Astrocyte of the spinal cord (primary cell): Measurements from ENCODE around the gene DPYSL4.

Experiments
- DNase-seq: peaks from one replicate; pipeline ENCODE4 v3.0.0; 2011; ENCODE audit warnings: low read depth, low spot score
- H3K4me3 ChIP-seq: 2 replicates; pipeline ENCODE4 v1.5.1; 2011; ENCODE audit warnings: low read depth, mild to moderate bottlenecking, low read length, moderate library complexity
- in situ Hi-C: cut with HindIII; loops from 2 replicates; pipeline ENCODE4 v1.10.0; 2017; ENCODE audit warnings: low sequenced_read_pairs
- TF ChIP-seq, protein P1 (sequence below): IDR thresholded peaks from 2 replicates; pipeline ENCODE4 v1.5.1; 2012; ENCODE audit warnings: low read depth, mild to moderate bottlenecking, low read length, inconsistent platforms

Gene DPYSL4

DNA sequence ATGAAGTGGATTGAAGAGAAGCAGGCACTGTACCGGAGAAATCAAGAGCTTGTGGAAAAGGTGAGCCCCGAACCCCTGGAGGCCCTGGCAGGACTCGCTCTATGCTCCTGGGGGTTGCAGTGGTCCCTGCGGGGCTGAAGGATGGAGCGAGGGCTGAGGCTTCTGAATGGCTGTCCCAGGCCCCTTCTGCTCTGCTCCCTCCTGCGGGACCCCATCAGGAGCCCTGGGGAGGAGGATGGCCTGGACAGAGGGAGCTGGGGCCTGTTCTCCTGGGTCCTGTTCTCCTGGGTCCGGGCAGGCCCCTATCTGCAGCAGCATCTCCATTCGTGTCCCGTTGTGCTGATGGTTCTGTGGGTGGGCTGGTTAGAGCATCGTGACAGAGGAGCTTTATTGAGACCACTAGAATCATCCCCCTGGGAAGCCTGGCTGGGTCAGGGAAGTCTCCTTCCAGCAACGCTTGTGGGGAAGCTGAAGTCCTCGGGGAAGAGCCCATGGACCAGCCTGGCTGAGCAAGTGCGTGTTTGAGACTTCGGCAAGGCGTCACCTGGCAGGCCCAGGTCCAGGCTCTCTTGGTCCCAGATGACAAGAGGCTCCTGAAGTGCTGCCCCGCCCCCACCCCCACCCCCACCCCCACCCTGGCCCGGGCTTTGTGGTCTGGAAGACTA, 41.1 kb upstream of the DPYSL4 start:
- no peak for DNase-seq
- TF ChIP-seq, protein P1, sequence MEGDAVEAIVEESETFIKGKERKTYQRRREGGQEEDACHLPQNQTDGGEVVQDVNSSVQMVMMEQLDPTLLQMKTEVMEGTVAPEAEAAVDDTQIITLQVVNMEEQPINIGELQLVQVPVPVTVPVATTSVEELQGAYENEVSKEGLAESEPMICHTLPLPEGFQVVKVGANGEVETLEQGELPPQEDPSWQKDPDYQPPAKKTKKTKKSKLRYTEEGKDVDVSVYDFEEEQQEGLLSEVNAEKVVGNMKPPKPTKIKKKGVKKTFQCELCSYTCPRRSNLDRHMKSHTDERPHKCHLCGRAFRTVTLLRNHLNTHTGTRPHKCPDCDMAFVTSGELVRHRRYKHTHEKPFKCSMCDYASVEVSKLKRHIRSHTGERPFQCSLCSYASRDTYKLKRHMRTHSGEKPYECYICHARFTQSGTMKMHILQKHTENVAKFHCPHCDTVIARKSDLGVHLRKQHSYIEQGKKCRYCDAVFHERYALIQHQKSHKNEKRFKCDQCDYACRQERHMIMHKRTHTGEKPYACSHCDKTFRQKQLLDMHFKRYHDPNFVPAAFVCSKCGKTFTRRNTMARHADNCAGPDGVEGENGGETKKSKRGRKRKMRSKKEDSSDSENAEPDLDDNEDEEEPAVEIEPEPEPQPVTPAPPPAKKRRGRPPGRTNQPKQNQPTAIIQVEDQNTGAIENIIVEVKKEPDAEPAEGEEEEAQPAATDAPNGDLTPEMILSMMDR: no peak
- in situ Hi-C loops: no loop called here
- H3K4me3 ChIP-seq: no peak overlapping the region

GRCh38 chr10:132146271-132146671, 40.5 kb upstream of the DPYSL4 start:
- no peak overlapping the region for H3K4me3 ChIP-seq
- in situ Hi-C loops: no loop called here
- no peak for DNase-seq
- TF ChIP-seq, protein P1: no peak

- in situ Hi-C loops: no loop called here
- no peak overlapping the region for H3K4me3 ChIP-seq
- TF ChIP-seq, protein P1: no peak
- DNase-seq: no peak
Measured at GRCh38 chr10:132146941-132147915, 39.5 kb upstream of the DPYSL4 start.

GRCh38 chr10:132148261-132149251, 38.2 kb upstream of the DPYSL4 start:
- no peak overlapping the region for H3K4me3 ChIP-seq
- DNase-seq: no peak
- in situ Hi-C loops: no loop called here
- TF ChIP-seq, protein P1: no peak

- no peak overlapping the region for H3K4me3 ChIP-seq
- in situ Hi-C loops: no loop called here
- no peak for DNase-seq
- TF ChIP-seq, protein P1: no peak
Measured at GRCh38 chr10:132149271-132149670, 37.5 kb upstream of the DPYSL4 start.

DNA sequence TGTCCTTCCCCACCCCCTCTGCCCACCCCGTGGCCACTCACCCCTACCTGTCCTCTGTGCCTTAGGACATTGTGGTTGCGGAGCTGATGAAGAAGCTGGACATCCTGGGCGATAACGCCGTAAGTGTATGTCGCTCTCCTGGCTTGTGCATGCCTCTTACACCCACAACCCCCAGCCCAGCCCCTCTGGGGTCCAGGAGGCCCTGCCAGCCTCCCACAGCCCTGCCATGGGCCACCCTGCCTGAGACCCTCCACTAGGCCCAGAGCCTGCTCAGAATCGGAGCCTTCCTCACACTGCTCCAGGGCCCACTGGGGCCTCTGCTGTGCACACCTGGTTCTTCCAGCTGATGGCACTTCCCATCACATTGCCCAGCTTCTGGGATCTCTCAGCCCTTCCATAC, 36.8 kb upstream of the DPYSL4 start:
- in situ Hi-C loops: no loop called here
- TF ChIP-seq, protein P1: no peak
- H3K4me3 ChIP-seq: no peak overlapping the region
- no peak for DNase-seq
